ENCODE results near the gene JARID2.

The JARID2 gene

GRCh38 chr6:15472621-15473020 is 226.8 kb downstream of the JARID2 start (continued):
- TF ChIP-seq PRDM4 (tag by site-specific recombination; IDR thresholded peaks at IDR 0.05), result no peak
- TF ChIP-seq ZFP69B (tag by site-specific recombination; IDR thresholded peaks at IDR 0.05), result no peak
- TF ChIP-seq ZNF416 (tag by site-specific recombination; IDR thresholded peaks at IDR 0.05), result no peak
- TF ChIP-seq BCL11A (tag by site-specific recombination; IDR thresholded peaks at IDR 0.05; ENCODE audit: low read depth), result no peak
- no peak for TF ChIP-seq ZNF394 (tag by site-specific recombination; IDR thresholded peaks at IDR 0.05; ENCODE audit: borderline replicate concordance)
- no peak for TF ChIP-seq ZNF138 (tag by site-specific recombination; IDR thresholded peaks at IDR 0.05; ENCODE audit: borderline replicate concordance)

GRCh38 chr6:15473174-15473573 is 227.3 kb downstream of the JARID2 start:
- peaks cover 16% of the 10 kb centered on the region for H3K4me1 ChIP-seq (ENCODE audit: control insufficient read depth, insufficient read depth, low read length)
- H3K36me3 ChIP-seq (ENCODE audit: control insufficient read depth in 2 of 2, insufficient read depth in 1 of 2, low read length in 2 of 2), result peaks cover 5 to 43% of the 10 kb centered on the region in 2 experiments; a peak in 2 of 3 replicates
- no peak overlapping the region for H3K27ac ChIP-seq (ENCODE audit: extremely low read depth, low read depth, low read length)
- ChIA-PET POLR2A (no interaction called here), CTCF (interaction anchor here (1.7 to 5.4 kb wide), 2 partner anchors 10 to 17 kb away, joined by 5 to 21 read pairs; no protein-coding TSS in a partner anchor)
- TF ChIP-seq ZNF791 (tag by site-specific recombination; IDR thresholded peaks at IDR 0.05) (no peak), ZNF571 (tag by site-specific recombination; IDR thresholded peaks at IDR 0.05) (no peak), PRDM10 (tag by site-specific recombination; IDR thresholded peaks at IDR 0.05) (no peak), ZSCAN4 (tag by site-specific recombination; IDR thresholded peaks at IDR 0.05) (no peak), ZNF704 (tag by site-specific recombination; IDR thresholded peaks at IDR 0.05) (no peak), ZNF223 (tag by site-specific recombination; IDR thresholded peaks at IDR 0.05) (no peak), GFI1B (tag by site-specific recombination; IDR thresholded peaks at IDR 0.05) (no peak), ELK4 (IDR thresholded peaks at IDR 0.05; ENCODE audit: borderline replicate concordance, low read depth, low read length) (no peak), ZNF777 (tag by site-specific recombination; IDR thresholded peaks at IDR 0.05; ENCODE audit: borderline replicate concordance) (no peak), ZSCAN30 (tag by site-specific recombination; IDR thresholded peaks at IDR 0.05) (no peak), ZNF621 (tag by site-specific recombination; IDR thresholded peaks at IDR 0.05) (no peak), ZNF366 (tag by site-specific recombination; conservative IDR thresholded peaks at IDR 0.05) (no peak), ZNF561 (tag by site-specific recombination; IDR thresholded peaks at IDR 0.05; ENCODE audit: borderline replicate concordance) (no peak), MYNN (tag by site-specific recombination; IDR thresholded peaks at IDR 0.05; ENCODE audit: borderline replicate concordance) (no peak), ZNF19 (tag by site-specific recombination; IDR thresholded peaks at IDR 0.05; ENCODE audit: low read depth) (no peak), ZNF624 (tag by site-specific recombination; IDR thresholded peaks at IDR 0.05) (no peak)
- H3K9me3 ChIP-seq (ENCODE audit: control insufficient read depth, insufficient read depth, low read depth, low read length), result no peaks in the 10 kb centered on the region
- no peak overlapping the region for H3K4me3 ChIP-seq (ENCODE audit: low read depth, low read length)
